Activated T-cell treated with anti-CD3 and anti-CD28 coated beads, Interleukin-2, amount 50 U/mL, for 48 hours (primary cell): ENCODE data around the gene SEMA5A.

Experiments
- DNase-seq, 2 experiments: peaks; one replicate each; pipeline ENCODE4 v3.0.0-alpha.2; 2020

Gene SEMA5A

GRCh38 chr5:9318031-9318430 lies 227.8 kb downstream of the SEMA5A start:
- DNase-seq, result no peak

DNA sequence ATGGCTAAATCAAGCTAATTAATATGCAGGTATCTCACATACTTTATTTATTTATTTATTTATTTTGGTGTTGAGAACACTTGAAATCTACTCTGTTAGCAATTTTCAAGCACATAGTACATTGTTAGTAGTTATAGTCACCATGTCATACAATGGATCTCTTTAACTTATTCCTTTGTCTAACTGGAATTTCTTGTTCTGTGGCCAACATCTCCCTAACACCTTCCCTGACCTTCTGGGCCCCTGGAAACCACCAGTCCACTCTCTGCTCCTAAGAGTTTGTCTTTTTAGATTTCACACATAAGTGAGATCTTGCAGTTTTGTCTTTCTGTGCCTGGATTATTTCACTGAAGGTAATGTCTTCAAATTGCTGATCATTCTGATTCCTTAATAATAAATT lies 229.1 kb downstream of the SEMA5A start:
- no peak for DNase-seq

DNA sequence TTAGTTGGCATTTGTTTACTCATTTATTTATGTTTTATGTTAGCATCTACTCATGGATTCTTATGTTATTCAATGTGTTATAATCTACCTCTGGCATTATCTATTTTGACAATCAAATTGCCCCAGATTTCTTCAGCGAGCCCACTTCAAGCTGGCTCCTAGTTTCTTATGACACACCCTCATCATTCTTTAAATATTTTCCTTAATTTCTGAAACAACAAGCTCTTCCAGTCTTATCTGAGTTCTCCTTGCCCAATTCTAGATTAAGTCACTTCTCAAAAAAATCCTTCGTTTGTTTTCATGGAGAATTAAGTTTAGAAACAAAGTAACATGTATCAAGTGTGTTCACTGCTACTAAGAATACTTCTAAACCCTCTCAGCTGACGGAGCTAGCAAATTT lies 229.8 kb downstream of the SEMA5A start:
- no peak for DNase-seq

GRCh38 chr5:9314558-9314957 lies 231.3 kb downstream of the SEMA5A start:
- no peak for DNase-seq

DNA sequence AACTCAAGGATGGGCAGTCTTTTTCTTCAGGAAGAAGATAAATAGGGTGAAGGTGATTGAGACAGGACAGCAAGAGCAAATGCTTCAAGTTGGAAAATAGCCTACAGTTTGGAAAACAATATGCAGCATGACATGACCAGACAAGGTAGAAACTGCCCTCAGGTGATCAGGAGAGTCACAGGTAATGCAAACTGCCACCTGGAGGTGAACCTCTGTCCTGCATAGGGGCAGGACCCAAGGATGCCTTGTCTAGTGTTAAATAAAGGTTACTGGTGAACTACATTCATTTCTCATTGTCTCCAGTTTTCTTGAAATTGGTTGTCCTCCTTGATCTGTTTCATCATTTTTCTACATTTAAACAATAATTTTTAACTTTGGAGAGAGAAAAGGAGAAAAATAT lies 232.1 kb downstream of the SEMA5A start:
- DNase-seq, result no peak

- no peak for DNase-seq
Measured at GRCh38 chr5:9307150-9307549, 238.7 kb downstream of the SEMA5A start.

DNA sequence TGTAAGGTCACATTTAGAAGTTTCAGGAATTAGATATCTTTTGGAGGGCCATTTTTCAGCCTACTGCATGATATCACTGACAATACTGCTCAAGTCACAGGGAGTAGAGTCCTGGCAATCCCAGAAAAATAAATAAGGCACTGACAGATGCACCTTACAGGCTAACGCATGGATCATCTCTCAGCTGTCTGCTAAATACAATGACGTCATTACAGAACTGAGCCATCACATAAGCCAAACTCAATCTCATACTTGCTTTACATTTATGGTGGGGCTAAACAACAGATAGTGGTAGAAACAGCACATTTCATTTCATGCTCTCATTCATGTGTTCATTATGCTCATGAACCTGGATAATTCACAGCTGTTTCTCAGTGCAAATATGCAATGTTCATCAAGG lies 243.7 kb downstream of the SEMA5A start:
- no peak for DNase-seq

GRCh38 chr5:9301200-9301599 lies 244.7 kb downstream of the SEMA5A start:
- no peak for DNase-seq

GRCh38 chr5:9297134-9297533 lies 248.7 kb downstream of the SEMA5A start:
- no peak for DNase-seq

DNA sequence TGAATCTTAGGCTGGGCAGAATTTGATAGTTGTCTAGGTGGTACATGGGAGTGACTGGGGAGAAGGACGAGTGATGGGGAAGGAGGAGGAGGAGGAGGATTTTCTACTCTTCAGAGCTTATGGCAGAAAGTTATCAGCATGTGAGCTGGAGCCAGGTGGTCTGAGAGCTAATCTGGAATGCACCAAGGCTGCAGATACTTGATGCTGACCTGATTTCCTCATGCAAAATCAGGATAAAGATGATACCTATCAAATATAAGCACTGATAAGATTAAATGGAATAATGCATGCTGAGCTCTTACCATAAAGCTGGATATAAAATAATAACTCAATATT lies 250.4 kb downstream of the SEMA5A start:
- DNase-seq, result no peak

- no peak for DNase-seq
Measured at GRCh38 chr5:9294793-9295465, 250.9 kb downstream of the SEMA5A start.

- DNase-seq, result no peak
Measured at GRCh38 chr5:9288234-9288633, 257.6 kb downstream of the SEMA5A start.

- no peak for DNase-seq
Measured at GRCh38 chr5:9284781-9285307, 261.0 kb downstream of the SEMA5A start.

- no peak for DNase-seq
Measured at GRCh38 chr5:9284272-9284671, 261.6 kb downstream of the SEMA5A start.

GRCh38 chr5:9283473-9283872 lies 262.4 kb downstream of the SEMA5A start:
- no peak for DNase-seq

GRCh38 chr5:9283021-9283420 lies 262.9 kb downstream of the SEMA5A start:
- DNase-seq, result no peak

- no peak for DNase-seq
Measured at GRCh38 chr5:9282211-9282610, 263.7 kb downstream of the SEMA5A start.

- no peak for DNase-seq
Measured at GRCh38 chr5:9279774-9280173, 266.1 kb downstream of the SEMA5A start.

GRCh38 chr5:9278921-9279603 lies 266.8 kb downstream of the SEMA5A start:
- no peak for DNase-seq

GRCh38 chr5:9269014-9269413 lies 276.9 kb downstream of the SEMA5A start:
- no peak for DNase-seq

- DNase-seq, result no peak
Measured at GRCh38 chr5:9268226-9268625, 277.6 kb downstream of the SEMA5A start.

- DNase-seq, result no peak
Measured at GRCh38 chr5:9265441-9266287, 280.2 kb downstream of the SEMA5A start.

DNA sequence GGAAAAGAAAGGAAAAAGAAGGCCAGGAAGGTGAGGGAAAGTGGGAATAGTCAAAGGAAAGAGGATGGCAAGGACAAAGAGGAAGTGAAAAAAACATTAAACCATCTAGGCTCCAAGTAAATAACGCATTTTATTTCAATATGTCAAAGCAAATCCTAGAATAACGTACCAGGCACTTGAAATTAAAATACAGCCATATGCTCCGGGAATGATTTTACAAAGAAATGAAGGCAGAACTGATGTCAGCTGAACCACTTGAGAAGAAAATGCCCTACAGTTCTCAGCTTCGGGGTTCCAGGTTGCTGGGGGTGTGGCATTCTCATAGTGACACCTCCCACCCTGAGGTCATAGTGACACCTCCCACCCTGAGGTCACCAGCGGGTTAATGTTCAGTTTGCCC lies 281.6 kb downstream of the SEMA5A start:
- no peak for DNase-seq

DNA sequence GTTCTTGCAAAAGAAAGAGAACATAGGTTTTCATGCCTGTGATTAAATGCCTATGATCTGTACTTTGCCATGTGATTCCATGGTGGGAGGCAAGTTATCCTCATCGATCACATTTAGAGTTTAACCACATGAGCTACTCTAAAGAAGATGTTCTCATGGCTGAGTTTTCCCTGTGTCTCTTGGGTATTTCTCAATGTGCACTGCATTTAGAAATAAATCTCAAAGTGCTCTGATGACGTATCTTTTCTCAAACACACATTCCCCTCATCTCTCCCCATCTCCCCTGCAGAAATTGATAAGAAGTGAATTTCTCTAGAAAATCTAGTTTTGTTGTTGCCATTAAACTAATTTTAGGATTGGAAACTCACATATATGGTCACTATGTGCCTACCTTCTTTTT lies 282.2 kb downstream of the SEMA5A start:
- DNase-seq, result no peak
